Glutamatergic neuron (in vitro differentiated cells): ENCODE data around the gene C2CD4B. TPM values are rescaled to one million over a fixed set of nuclear protein-coding genes. Genes with fewer than 3 reads are reported as not detected.

Experiments used
- DNase-seq: peaks from one replicate; pipeline ENCODE4 v3.0.0; 2022
- H3K27ac Mint-ChIP-seq: one replicate; pipeline ENCODE4 v1.8.0; 2020; ENCODE audit warnings: mild to moderate bottlenecking, mixed read lengths, inconsistent platforms; ENCODE audit not compliant: unreplicated experiment
- H3K27me3 Mint-ChIP-seq: one replicate; pipeline ENCODE4 v1.8.0; 2020; ENCODE audit warnings: mild to moderate bottlenecking, moderate library complexity, mixed read lengths, inconsistent platforms; ENCODE audit not compliant: unreplicated experiment
- H3K36me3 Mint-ChIP-seq: one replicate; pipeline ENCODE4 v1.8.0; 2020; ENCODE audit warnings: mild to moderate bottlenecking, mixed read lengths, inconsistent platforms; ENCODE audit not compliant: unreplicated experiment
- H3K4me1 Mint-ChIP-seq: one replicate; pipeline ENCODE4 v1.8.0; 2020; ENCODE audit warnings: mild to moderate bottlenecking, low read depth, mixed read lengths, inconsistent platforms; ENCODE audit not compliant: unreplicated experiment
- H3K4me3 Mint-ChIP-seq: one replicate; pipeline ENCODE4 v1.8.0; 2020; ENCODE audit warnings: mild to moderate bottlenecking, mixed read lengths, inconsistent platforms; ENCODE audit not compliant: unreplicated experiment
- H3K9me3 Mint-ChIP-seq: one replicate; pipeline ENCODE4 v1.8.0; 2020; ENCODE audit warnings: mild to moderate bottlenecking, moderate library complexity, mixed read lengths, inconsistent platforms; ENCODE audit not compliant: unreplicated experiment
- CTCF ChIP-seq: fragments of 200-600 bp; sonication (generic); IDR thresholded peaks from one replicate; pipeline ENCODE4 v1.5.0; 2021; ENCODE audit not compliant: partially characterized antibody, unreplicated experiment
- total RNA-seq: library from RNA; stranded (reverse); fragmentation: NEBNext Ultra II Directional; extraction: Animal tissue kit (Norgen Biotek cat#: 25700); gene quantifications from one replicate; pipeline ENCODE4 v1.2.1, GENCODE V29; 2021; ENCODE audit not compliant: unreplicated experiment

The C2CD4B gene
- total RNA-seq, 1 donor from 2014 or later = not detected

GRCh38 chr15:62208884-62209283, 43.8 kb upstream of the C2CD4B start:
- Mint-ChIP-seq H3K9me3 (peaks cover 3% of the 10 kb centered on the region), H3K36me3 (peaks cover 23% of the 10 kb centered on the region), H3K4me1 (no peaks in the 10 kb centered on the region), H3K27ac (no peak overlapping the region), H3K4me3 (no peak overlapping the region), H3K27me3 (peaks cover 2% of the 10 kb centered on the region)
- TF ChIP-seq CTCF = no peak
- DNase-seq = no peak

GRCh38 chr15:62208367-62208766, 43.3 kb upstream of the C2CD4B start:
- no peak for DNase-seq
- Mint-ChIP-seq H3K4me1 (no peaks in the 10 kb centered on the region), H3K36me3 (peaks cover 21% of the 10 kb centered on the region), H3K27me3 (peaks cover 2% of the 10 kb centered on the region), H3K27ac (no peak overlapping the region), H3K9me3 (peaks cover 3% of the 10 kb centered on the region), H3K4me3 (no peak overlapping the region)
- no peak for TF ChIP-seq CTCF

- no peaks in the 10 kb centered on the region for H3K9me3 Mint-ChIP-seq
- peaks cover 5% of the 10 kb centered on the region for H3K36me3 Mint-ChIP-seq
- H3K4me3 Mint-ChIP-seq = no peak overlapping the region
- H3K4me1 Mint-ChIP-seq = peaks cover 2% of the 10 kb centered on the region
- TF ChIP-seq CTCF = no peak
- no peaks in the 10 kb centered on the region for H3K27me3 Mint-ChIP-seq
- no peak overlapping the region for H3K27ac Mint-ChIP-seq
- no peak for DNase-seq
Measured at GRCh38 chr15:62190675-62191074, 25.6 kb upstream of the C2CD4B start.

- peaks cover 5% of the 10 kb centered on the region for H3K36me3 Mint-ChIP-seq
- no peaks in the 10 kb centered on the region for H3K9me3 Mint-ChIP-seq
- peaks cover 2% of the 10 kb centered on the region for H3K4me1 Mint-ChIP-seq
- no peaks in the 10 kb centered on the region for H3K27me3 Mint-ChIP-seq
- DNase-seq = no peak
- H3K27ac Mint-ChIP-seq = no peak overlapping the region
- TF ChIP-seq CTCF = no peak
- H3K4me3 Mint-ChIP-seq = no peak overlapping the region
Measured at GRCh38 chr15:62190274-62190673, 25.2 kb upstream of the C2CD4B start.

- Mint-ChIP-seq H3K27me3 (no peaks in the 10 kb centered on the region), H3K4me1 (peaks cover 2% of the 10 kb centered on the region), H3K9me3 (no peaks in the 10 kb centered on the region), H3K4me3 (no peak overlapping the region), H3K27ac (no peak overlapping the region), H3K36me3 (peaks cover 5% of the 10 kb centered on the region)
- no peak for DNase-seq
- no peak for TF ChIP-seq CTCF
Measured at GRCh38 chr15:62188744-62189143, 23.7 kb upstream of the C2CD4B start.
